Neural progenitor cell (in vitro differentiated cells): ENCODE measurements around the gene KDM5B. TPM values are rescaled to one million over a fixed set of nuclear protein-coding genes. Genes with fewer than 3 reads are reported as not detected.

ENCODE experiments used
- DNase-seq: peaks from one replicate; pipeline ENCODE4 v3.0.0-alpha.2; 2016; ENCODE audit warnings: low spot score
- H2AFZ ChIP-seq: fragments of 200-600 bp; sonication (generic); replicated peaks from 2 replicates; pipeline ENCODE4 v1.6.1; 2016; ENCODE audit warnings: antibody characterized with exemption
- H3F3A ChIP-seq: fragments of 200-600 bp; sonication (generic); 2 replicates; pipeline ENCODE4 v1.6.1; 2016; ENCODE audit warnings: antibody characterized with exemption, low read depth
- H3K27ac ChIP-seq: fragments of 200-600 bp; sonication (generic); 2 replicates; pipeline ENCODE4 v1.5.1; 2016; ENCODE audit warnings: mild to moderate bottlenecking
- H3K27me3 ChIP-seq: fragments of 200-600 bp; sonication (generic); 2 replicates; pipeline ENCODE4 v1.6.1; 2016; ENCODE audit warnings: mild to moderate bottlenecking, moderate library complexity
- H3K36me3 ChIP-seq: fragments of 200-600 bp; sonication (generic); 2 replicates; pipeline ENCODE4 v1.5.1; 2016
- H3K4me1 ChIP-seq: fragments of 200-600 bp; sonication (generic); 2 replicates; pipeline ENCODE4 v1.6.1; 2016; ENCODE audit warnings: mixed run types
- H3K4me2 ChIP-seq: fragments of 200-600 bp; sonication (generic); 2 replicates; pipeline ENCODE4 v1.6.1; 2016
- H3K4me3 ChIP-seq: fragments of 200-600 bp; sonication (generic); 2 replicates; pipeline ENCODE4 v1.5.1; 2016
- H3K79me2 ChIP-seq: fragments of 200-600 bp; sonication (generic); 2 replicates; pipeline ENCODE4 v1.6.1; 2016; ENCODE audit warnings: low read depth
- H3K9ac ChIP-seq: fragments of 200-600 bp; sonication (generic); 2 replicates; pipeline ENCODE4 v1.6.1; 2016
- H3K9me3 ChIP-seq: fragments of 200-600 bp; sonication (generic); 2 replicates; pipeline ENCODE4 v1.5.1; 2016; ENCODE audit warnings: low read depth
- H4K20me1 ChIP-seq: fragments of 200-600 bp; sonication (generic); 2 replicates; pipeline ENCODE4 v1.6.1; 2016; ENCODE audit warnings: low read depth
- H3K27ac Mint-ChIP-seq: 3 replicates; pipeline ENCODE4 v1.8.0; 2021; ENCODE audit warnings: mixed read lengths
- H3K27me3 Mint-ChIP-seq: 2 replicates; pipeline ENCODE4 v1.8.0; 2022; ENCODE audit warnings: low read depth, mild to moderate bottlenecking, inconsistent platforms, moderate library complexity, mixed read lengths; ENCODE audit not compliant: insufficient read depth
- H3K36me3 Mint-ChIP-seq: 3 replicates; pipeline ENCODE4 v1.8.0; 2021; ENCODE audit warnings: mixed read lengths
- H3K4me1 Mint-ChIP-seq: 3 replicates; pipeline ENCODE4 v1.8.0; 2021; ENCODE audit warnings: mixed read lengths
- H3K4me3 Mint-ChIP-seq: 3 replicates; pipeline ENCODE4 v1.8.0; 2021; ENCODE audit warnings: mild to moderate bottlenecking, moderate library complexity, mixed read lengths
- H3K9me3 Mint-ChIP-seq: 3 replicates; pipeline ENCODE4 v1.8.0; 2020; ENCODE audit warnings: mixed read lengths
- EZH2 ChIP-seq: fragments of 200-600 bp; sonication (generic); IDR thresholded peaks from 2 replicates; pipeline ENCODE4 v1.6.1; 2017; ENCODE audit warnings: antibody characterized with exemption, mild to moderate bottlenecking, moderate library complexity
- EZH2phosphoT487 ChIP-seq: fragments of 200-600 bp; sonication (generic); IDR thresholded peaks from 2 replicates; pipeline ENCODE4 v1.6.1; 2017; ENCODE audit warnings: antibody characterized with exemption
- total RNA-seq: library from RNA; depleted of rRNA; stranded (reverse); fragments of >200 nt; gene quantifications from 2 replicates; pipeline ENCODE4 v1.2.3, GENCODE V29; 2015; ENCODE audit warnings: low replicate concordance
- TF ChIP-seq, protein P1 (sequence below): fragments of 200-600 bp; sonication (generic); IDR thresholded peaks from 2 replicates; pipeline ENCODE4 v1.5.1; 2017; ENCODE audit warnings: antibody characterized with exemption, mild to moderate bottlenecking

KDM5B gene
- total RNA-seq, 1 donor from 2014 or later = 283 TPM

DNA sequence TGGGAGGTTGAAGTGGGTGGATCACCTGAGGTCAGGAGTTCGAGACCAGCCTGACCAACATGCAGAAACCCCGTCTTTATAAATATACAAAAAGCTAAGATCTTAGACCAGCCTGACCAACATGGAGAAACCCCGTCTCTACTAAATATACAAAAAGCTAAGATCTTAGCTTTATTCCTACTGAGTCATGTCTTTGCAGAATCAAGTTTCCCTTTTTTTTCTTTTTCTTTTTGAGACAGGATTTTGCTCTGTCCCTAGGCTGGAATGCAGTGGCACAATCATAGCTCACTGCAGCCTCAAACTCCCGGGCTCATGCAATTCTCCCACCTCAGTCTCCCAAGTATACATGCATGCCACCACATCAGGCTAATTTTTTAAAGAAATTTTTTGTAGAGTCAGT is 21.4 kb downstream of the KDM5B start:
- Mint-ChIP-seq H3K36me3 (peaks cover 21% of the 10 kb centered on the region), H3K27ac (no peak overlapping the region)
- peaks cover 100% of the 10 kb centered on the region for H3K79me2 ChIP-seq

DNA sequence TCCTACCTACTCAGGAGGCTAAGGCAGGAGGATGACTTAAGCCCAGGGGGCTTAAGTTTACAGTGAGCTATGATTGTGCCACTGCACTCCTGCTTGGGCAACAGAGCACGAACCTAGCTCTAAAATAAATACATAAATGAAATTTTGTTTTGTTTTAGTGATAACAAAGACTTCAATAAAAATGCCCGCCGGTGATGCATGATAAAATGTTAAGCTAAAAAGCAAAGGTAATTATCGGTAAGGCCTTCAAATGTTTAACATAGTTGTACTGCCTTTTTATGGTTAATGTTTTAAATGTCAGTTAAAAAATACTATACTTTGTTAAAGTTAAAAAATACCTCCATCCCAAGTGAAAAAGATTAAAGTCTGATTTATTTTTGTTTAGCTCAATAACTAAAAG is 27.0 kb downstream of the KDM5B start:
- H3K27ac Mint-ChIP-seq = no peak overlapping the region
- Histone ChIP-seq H3K79me2 (peaks cover 100% of the 10 kb centered on the region), H3F3A (peaks cover 40% of the 10 kb centered on the region), H3K9ac (no peak overlapping the region), H3K9me3 (no peaks in the 10 kb centered on the region), H3K4me2 (no peak overlapping the region), H3K27ac (no peak overlapping the region), H2AFZ (no peak overlapping the region), H3K36me3 (no peaks in the 10 kb centered on the region), H4K20me1 (peaks cover 100% of the 10 kb centered on the region), H3K4me1 (no peaks in the 10 kb centered on the region), H3K4me3 (no peak overlapping the region), H3K27me3 (no peaks in the 10 kb centered on the region)
- no peak for DNase-seq
- H3K9me3 Mint-ChIP-seq = no peaks in the 10 kb centered on the region
- no peak for TF ChIP-seq EZH2phosphoT487
- TF ChIP-seq EZH2 = no peak
- TF ChIP-seq, protein P1, sequence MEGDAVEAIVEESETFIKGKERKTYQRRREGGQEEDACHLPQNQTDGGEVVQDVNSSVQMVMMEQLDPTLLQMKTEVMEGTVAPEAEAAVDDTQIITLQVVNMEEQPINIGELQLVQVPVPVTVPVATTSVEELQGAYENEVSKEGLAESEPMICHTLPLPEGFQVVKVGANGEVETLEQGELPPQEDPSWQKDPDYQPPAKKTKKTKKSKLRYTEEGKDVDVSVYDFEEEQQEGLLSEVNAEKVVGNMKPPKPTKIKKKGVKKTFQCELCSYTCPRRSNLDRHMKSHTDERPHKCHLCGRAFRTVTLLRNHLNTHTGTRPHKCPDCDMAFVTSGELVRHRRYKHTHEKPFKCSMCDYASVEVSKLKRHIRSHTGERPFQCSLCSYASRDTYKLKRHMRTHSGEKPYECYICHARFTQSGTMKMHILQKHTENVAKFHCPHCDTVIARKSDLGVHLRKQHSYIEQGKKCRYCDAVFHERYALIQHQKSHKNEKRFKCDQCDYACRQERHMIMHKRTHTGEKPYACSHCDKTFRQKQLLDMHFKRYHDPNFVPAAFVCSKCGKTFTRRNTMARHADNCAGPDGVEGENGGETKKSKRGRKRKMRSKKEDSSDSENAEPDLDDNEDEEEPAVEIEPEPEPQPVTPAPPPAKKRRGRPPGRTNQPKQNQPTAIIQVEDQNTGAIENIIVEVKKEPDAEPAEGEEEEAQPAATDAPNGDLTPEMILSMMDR = no peak
- no peak overlapping the region for H3K4me3 Mint-ChIP-seq
- peaks cover 2% of the 10 kb centered on the region for H3K27me3 Mint-ChIP-seq
- no peaks in the 10 kb centered on the region for H3K4me1 Mint-ChIP-seq
- H3K36me3 Mint-ChIP-seq = peaks cover 9% of the 10 kb centered on the region

More for the DNA sequence above, 21.4 kb downstream of the KDM5B start:
- Histone ChIP-seq H3K27ac (no peak overlapping the region), H3K9ac (no peak overlapping the region), H3K36me3 (peaks cover 4% of the 10 kb centered on the region), H3K4me3 (no peak overlapping the region), H3K4me2 (no peak overlapping the region), H3K27me3 (no peaks in the 10 kb centered on the region), H4K20me1 (peaks cover 100% of the 10 kb centered on the region), H3F3A (peaks cover 42% of the 10 kb centered on the region), H2AFZ (no peak overlapping the region), H3K4me1 (no peaks in the 10 kb centered on the region), H3K9me3 (no peaks in the 10 kb centered on the region)
- no peak for DNase-seq
- peaks cover 6% of the 10 kb centered on the region for H3K9me3 Mint-ChIP-seq
- no peak for TF ChIP-seq EZH2phosphoT487
- no peak for TF ChIP-seq EZH2
- TF ChIP-seq, protein P1 = no peak
- H3K27me3 Mint-ChIP-seq = no peaks in the 10 kb centered on the region
- no peak overlapping the region for H3K4me3 Mint-ChIP-seq
- no peaks in the 10 kb centered on the region for H3K4me1 Mint-ChIP-seq

DNA sequence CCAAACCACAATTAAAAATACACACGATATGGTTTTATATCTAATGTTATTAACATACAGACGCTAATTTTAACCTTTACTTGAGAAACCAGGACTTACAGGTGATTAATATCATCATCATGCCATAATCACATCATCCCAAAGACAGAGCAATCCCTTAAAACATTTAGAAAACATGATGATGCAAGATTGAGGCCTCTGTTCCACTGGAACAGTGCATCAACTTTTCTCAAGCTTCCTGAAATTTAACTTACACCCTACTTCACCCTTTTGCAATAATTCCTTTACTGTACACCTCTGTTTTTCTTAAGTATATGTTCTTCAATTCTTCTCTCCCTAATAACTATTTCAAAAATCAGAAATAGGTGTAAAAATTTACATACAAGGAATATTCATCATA is 38.1 kb downstream of the KDM5B start:
- H3K27ac ChIP-seq = no peak overlapping the region
- Mint-ChIP-seq H3K27me3 (no peaks in the 10 kb centered on the region), H3K9me3 (no peaks in the 10 kb centered on the region), H3K36me3 (peaks cover 41% of the 10 kb centered on the region), H3K4me3 (no peak overlapping the region), H3K27ac (no peak overlapping the region), H3K4me1 (no peaks in the 10 kb centered on the region)
- peaks cover 80% of the 10 kb centered on the region for H4K20me1 ChIP-seq
- peaks cover 64% of the 10 kb centered on the region for H3K36me3 ChIP-seq
- H2AFZ ChIP-seq = no peak overlapping the region
- no peaks in the 10 kb centered on the region for H3K9me3 ChIP-seq
- no peak overlapping the region for H3K4me2 ChIP-seq
- no peak for DNase-seq
- H3K27me3 ChIP-seq = no peaks in the 10 kb centered on the region
- H3K4me1 ChIP-seq = no peaks in the 10 kb centered on the region
- H3K4me3 ChIP-seq = no peak overlapping the region
- no peak overlapping the region for H3K9ac ChIP-seq
- TF ChIP-seq EZH2phosphoT487 (no peak), EZH2 (no peak)
- TF ChIP-seq, protein P1 = no peak
- peaks cover 89% of the 10 kb centered on the region for H3K79me2 ChIP-seq
- H3F3A ChIP-seq = peaks cover 35% of the 10 kb centered on the region
